GM23248 (cell line): ENCODE results near the gene TRIM63. TPM values are rescaled to one million over a fixed set of nuclear protein-coding genes. Genes with fewer than 3 reads are reported as not detected.

Experiments
- DNase-seq: peaks from one replicate; pipeline ENCODE4 v3.0.0-alpha.2; 2015
- H2AFZ ChIP-seq: fragments of 200-600 bp; sonication (generic); 2 replicates; pipeline ENCODE4 v1.6.1; 2016; ENCODE audit warnings: antibody characterized with exemption
- H3F3A ChIP-seq: fragments of 200-600 bp; sonication (generic); 2 replicates; pipeline ENCODE4 v1.6.1; 2016; ENCODE audit warnings: mild to moderate bottlenecking, antibody characterized with exemption, mixed run types; ENCODE audit not compliant: insufficient read depth
- H3K27ac ChIP-seq: fragments of 200-600 bp; sonication (generic); 2 replicates; pipeline ENCODE4 v1.5.1; 2016; ENCODE audit warnings: mild to moderate bottlenecking
- H3K27me3 ChIP-seq: fragments of 200-600 bp; sonication (generic); replicated peaks from 2 replicates; pipeline ENCODE4 v1.6.1; 2016; ENCODE audit warnings: mild to moderate bottlenecking; ENCODE audit not compliant: insufficient read depth
- H3K36me3 ChIP-seq: fragments of 200-600 bp; sonication (generic); 2 replicates; pipeline ENCODE4 v1.6.1; 2016; ENCODE audit warnings: low read depth, mild to moderate bottlenecking
- H3K4me1 ChIP-seq: fragments of 200-600 bp; sonication (generic); 2 replicates; pipeline ENCODE4 v1.6.1; 2016; ENCODE audit warnings: mild to moderate bottlenecking; ENCODE audit not compliant: insufficient read depth
- H3K4me2 ChIP-seq: fragments of 200-600 bp; sonication (generic); one replicate; pipeline ENCODE4 v1.6.1; 2016; ENCODE audit warnings: mild to moderate bottlenecking; ENCODE audit not compliant: unreplicated experiment
- H3K4me3 ChIP-seq: fragments of 200-600 bp; sonication (generic); 2 replicates; pipeline ENCODE4 v1.5.1; 2016; ENCODE audit warnings: mild to moderate bottlenecking
- H3K79me2 ChIP-seq: fragments of 200-600 bp; sonication (generic); 2 replicates; pipeline ENCODE4 v1.6.1; 2016; ENCODE audit warnings: mild to moderate bottlenecking; ENCODE audit not compliant: insufficient read depth
- H3K9ac ChIP-seq: fragments of 200-600 bp; sonication (generic); 2 replicates; pipeline ENCODE4 v1.6.1; 2016; ENCODE audit warnings: mild to moderate bottlenecking
- H3K9me2 ChIP-seq: fragments of 200-600 bp; sonication (generic); 2 replicates; pipeline ENCODE4 v1.6.1; 2016; ENCODE audit warnings: mixed run types, mild to moderate bottlenecking, moderate library complexity; ENCODE audit not compliant: insufficient read depth
- H3K9me3 ChIP-seq: fragments of 200-600 bp; sonication (generic); one replicate; pipeline ENCODE4 v1.6.1; 2017; ENCODE audit warnings: low read depth
- H4K20me1 ChIP-seq: fragments of 200-600 bp; sonication (generic); 2 replicates; pipeline ENCODE4 v1.6.0; 2016; ENCODE audit not compliant: insufficient read depth
- EZH2 ChIP-seq: fragments of 200-600 bp; sonication (generic); IDR thresholded peaks from 2 replicates; pipeline ENCODE4 v1.6.1; 2018; ENCODE audit warnings: antibody characterized with exemption, mild to moderate bottlenecking; ENCODE audit not compliant: insufficient read depth, poor library complexity, severe bottlenecking
- EZH2phosphoT487 ChIP-seq: fragments of 200-600 bp; sonication (generic); IDR thresholded peaks from 2 replicates; pipeline ENCODE4 v1.6.1; 2018; ENCODE audit warnings: antibody characterized with exemption, moderate library complexity, mild to moderate bottlenecking, low read depth; ENCODE audit not compliant: insufficient read depth
- WGBS, 2 experiments: methylation state at CpG; one replicate each; pipeline ENCODE4 v1.1.6; 2015 to 2017; ENCODE audit warnings: low lambda C conversion rate in 2 of 2, low coverage in 1 of 2; ENCODE audit errors: missing lambda C conversion rate in 2 of 2; 5-methylcytosine and 5-hydroxymethylcytosine counted together
- in situ Hi-C: fragments of 300-500 bp; cut with MboI; formaldehyde crosslinking; loops from 2 replicates; pipeline ENCODE4 v1.15.0; 2020
- polyA plus RNA-seq: library from polyadenylated mRNA; unstranded; fragments of >200 nt; fragmentation: Nextera tagmentation; extraction: Ambion mirVana; gene quantifications from 2 replicates; pipeline ENCODE4 v1.2.1, GENCODE V29; 2016
- small RNA-seq: library from RNA; depleted of rRNA; stranded (forward); fragments of <200 nt; gene quantifications from one replicate; pipeline ENCODE3, GENCODE V24; 2014; ENCODE audit warnings: low read depth, low replicate concordance
- total RNA-seq: library from RNA; depleted of rRNA; stranded (reverse); fragments of >200 nt; shearing (Covaris generic); gene quantifications from 2 replicates; pipeline ENCODE4 v1.2.3, GENCODE V29; 2014; rRNA removed

The TRIM63 gene
- total and polyA plus RNA-seq, 2 experiments from 2014 or later = not detected

- no peaks in the 10 kb centered on the region for H3K4me1 ChIP-seq
- TF ChIP-seq EZH2 (no peak), EZH2phosphoT487 (no peak)
- no peak overlapping the region for H3K9ac ChIP-seq
- no peaks in the 10 kb centered on the region for H3K27me3 ChIP-seq
- no peak overlapping the region for H3K4me3 ChIP-seq
- H4K20me1 ChIP-seq = no peaks in the 10 kb centered on the region
- no peaks in the 10 kb centered on the region for H3F3A ChIP-seq
- no peaks in the 10 kb centered on the region for H3K79me2 ChIP-seq
- no peaks in the 10 kb centered on the region for H3K9me3 ChIP-seq
- H3K27ac ChIP-seq = no peak overlapping the region
- DNase-seq = no peak
- 37 to 45% methylated on average over 4 of the region's 4 CpGs for WGBS, 2 experiments
- in situ Hi-C loops = no loop called here
- no peaks in the 10 kb centered on the region for H3K36me3 ChIP-seq
- no peaks in the 10 kb centered on the region for H3K9me2 ChIP-seq
- H2AFZ ChIP-seq = no peak overlapping the region
- H3K4me2 ChIP-seq = no peak overlapping the region
These were observed 61.9 kb downstream of the TRIM63 start for GRCh38 chr1:26005434-26006105.

GRCh38 chr1:26003756-26004155 lies 63.7 kb downstream of the TRIM63 start:
- Histone ChIP-seq H3K4me1 (no peaks in the 10 kb centered on the region), H4K20me1 (no peaks in the 10 kb centered on the region), H3K36me3 (no peaks in the 10 kb centered on the region), H3F3A (no peaks in the 10 kb centered on the region), H3K27ac (no peak overlapping the region), H3K9ac (no peak overlapping the region), H3K9me2 (no peaks in the 10 kb centered on the region), H3K79me2 (no peaks in the 10 kb centered on the region), H2AFZ (no peak overlapping the region), H3K27me3 (no peaks in the 10 kb centered on the region), H3K4me2 (no peak overlapping the region), H3K9me3 (no peaks in the 10 kb centered on the region), H3K4me3 (no peak overlapping the region)
- in situ Hi-C loops = no loop called here
- WGBS, 2 experiments = 91 to 94% methylated on average over 2 of the region's 2 CpGs
- TF ChIP-seq EZH2 = no peak
- TF ChIP-seq EZH2phosphoT487 = no peak
- DNase-seq = no peak

GRCh38 chr1:26003262-26003661 lies 64.2 kb downstream of the TRIM63 start:
- Histone ChIP-seq H3K36me3 (no peaks in the 10 kb centered on the region), H2AFZ (no peak overlapping the region), H4K20me1 (no peaks in the 10 kb centered on the region), H3K4me1 (peaks cover 3% of the 10 kb centered on the region; the same call in 1 of the 2 replicates), H3K9ac (no peak overlapping the region), H3K27ac (no peak overlapping the region), H3K4me3 (no peak overlapping the region), H3F3A (no peaks in the 10 kb centered on the region), H3K4me2 (no peak overlapping the region), H3K27me3 (no peaks in the 10 kb centered on the region), H3K9me2 (no peaks in the 10 kb centered on the region), H3K9me3 (no peaks in the 10 kb centered on the region), H3K79me2 (no peaks in the 10 kb centered on the region)
- in situ Hi-C loops = no loop called here
- no peak for TF ChIP-seq EZH2phosphoT487
- no peak for TF ChIP-seq EZH2
- 83 to 87% methylated on average over 4 of the region's 4 CpGs for WGBS, 2 experiments
- no peak for DNase-seq

Small RNA genes within 50 kb of the gene (small RNA-seq; reads per million reads assigned to genes)
- not detected for gene RF00283
- not detected for gene RF00492

Other genes starting within 250 kb of the TRIM63 start
- gene MTFR1L, start 247.7 kb downstream of the TRIM63 start, total RNA-seq = 57.2 and 58.3 TPM in 2 replicates
- gene MTFR1L, start 247.7 kb downstream of the TRIM63 start, polyA plus RNA-seq = 74.2 and 78.1 TPM in 2 replicates
- gene AUNIP, start 208.2 kb downstream of the TRIM63 start, total RNA-seq = 1.6 and 2.2 TPM in 2 replicates
- 2.3 and 3.2 TPM in 2 replicates for gene AUNIP, start 208.2 kb downstream of the TRIM63 start, polyA plus RNA-seq
- 18.6 and 20.6 TPM in 2 replicates for gene PAQR7, start 191.9 kb downstream of the TRIM63 start, total RNA-seq
- 12.7 and 12.9 TPM in 2 replicates for gene PAQR7, start 191.9 kb downstream of the TRIM63 start, polyA plus RNA-seq
- 44.8 and 45.2 TPM in 2 replicates for gene STMN1, start 161.2 kb downstream of the TRIM63 start, total RNA-seq
- 299 and 301 TPM in 2 replicates for gene STMN1, start 161.2 kb downstream of the TRIM63 start, polyA plus RNA-seq
- gene PAFAH2, start 69.6 kb downstream of the TRIM63 start, total RNA-seq = 10.7 and 11.9 TPM in 2 replicates
- gene PAFAH2, start 69.6 kb downstream of the TRIM63 start, polyA plus RNA-seq = 9.5 and 10.0 TPM in 2 replicates
- 3.4 and 5.5 TPM in 2 replicates for gene EXTL1, start 45.9 kb downstream of the TRIM63 start, total RNA-seq
- gene EXTL1, start 45.9 kb downstream of the TRIM63 start, polyA plus RNA-seq = 5.9 and 6.4 TPM in 2 replicates
- gene SLC30A2, start 21.5 kb downstream of the TRIM63 start, total RNA-seq = not detected in 2 replicates
- gene SLC30A2, start 21.5 kb downstream of the TRIM63 start, polyA plus RNA-seq = 0.14 TPM in 1 of 2 replicates, not detected in the other
- 6.6 and 6.8 TPM in 2 replicates for gene PDIK1L, start 44.2 kb upstream of the TRIM63 start, total RNA-seq
- 2.9 and 3.5 TPM in 2 replicates for gene PDIK1L, start 44.2 kb upstream of the TRIM63 start, polyA plus RNA-seq
- 0.63 TPM in 1 of 2 replicates, not detected in the other for gene FAM110D, start 91.4 kb upstream of the TRIM63 start, total RNA-seq
- gene FAM110D, start 91.4 kb upstream of the TRIM63 start, polyA plus RNA-seq = not detected in 2 replicates
- not detected in 2 replicates for gene C1orf232, start 101.3 kb upstream of the TRIM63 start, total RNA-seq
- not detected in 2 replicates for gene C1orf232, start 101.3 kb upstream of the TRIM63 start, polyA plus RNA-seq
- 8.2 and 25.0 TPM in 2 replicates for gene ZNF593, start 102.3 kb upstream of the TRIM63 start, total RNA-seq
- gene ZNF593, start 102.3 kb upstream of the TRIM63 start, polyA plus RNA-seq = 61.2 and 65.8 TPM in 2 replicates
- gene ZNF593OS, start 104.2 kb upstream of the TRIM63 start, total RNA-seq = not detected in 2 replicates
- 0.81 and 0.85 TPM in 2 replicates for gene ZNF593OS, start 104.2 kb upstream of the TRIM63 start, polyA plus RNA-seq
- 0.51 TPM in 1 of 2 replicates, not detected in the other for gene CNKSR1, start 109.9 kb upstream of the TRIM63 start, total RNA-seq
- 0.10 TPM in 1 of 2 replicates, not detected in the other for gene CNKSR1, start 109.9 kb upstream of the TRIM63 start, polyA plus RNA-seq
- gene CATSPER4, start 123.0 kb upstream of the TRIM63 start, total RNA-seq = not detected in 2 replicates
- not detected in 2 replicates for gene CATSPER4, start 123.0 kb upstream of the TRIM63 start, polyA plus RNA-seq
- 6.2 TPM in 2 replicates for gene CEP85, start 166.6 kb upstream of the TRIM63 start, total RNA-seq
- 4.6 and 5.0 TPM in 2 replicates for gene CEP85, start 166.6 kb upstream of the TRIM63 start, polyA plus RNA-seq
- gene SH3BGRL3, start 212.5 kb upstream of the TRIM63 start, total RNA-seq = 212 and 240 TPM in 2 replicates
- 2,795 and 2,825 TPM in 2 replicates for gene SH3BGRL3, start 212.5 kb upstream of the TRIM63 start, polyA plus RNA-seq
- 4.8 and 5.8 TPM in 2 replicates for gene UBXN11, start 239.0 kb upstream of the TRIM63 start, total RNA-seq
- 11.1 and 12.7 TPM in 2 replicates for gene UBXN11, start 239.0 kb upstream of the TRIM63 start, polyA plus RNA-seq